IPS-18c (cell line): Measurements from ENCODE around the gene SLCO2A1.

Source experiments
- H3K4me3 ChIP-seq: 2 replicates; pipeline ENCODE4 v1.7.0; 2013; ENCODE audit warnings: low read depth, mild to moderate bottlenecking, low read length, moderate library complexity; ENCODE audit not compliant: insufficient read depth
- H3K9me3 ChIP-seq: one replicate; pipeline ENCODE4 v1.6.1; 2013; ENCODE audit warnings: mild to moderate bottlenecking, low read length, moderate library complexity; ENCODE audit not compliant: control insufficient read depth, insufficient read depth

Gene SLCO2A1

DNA sequence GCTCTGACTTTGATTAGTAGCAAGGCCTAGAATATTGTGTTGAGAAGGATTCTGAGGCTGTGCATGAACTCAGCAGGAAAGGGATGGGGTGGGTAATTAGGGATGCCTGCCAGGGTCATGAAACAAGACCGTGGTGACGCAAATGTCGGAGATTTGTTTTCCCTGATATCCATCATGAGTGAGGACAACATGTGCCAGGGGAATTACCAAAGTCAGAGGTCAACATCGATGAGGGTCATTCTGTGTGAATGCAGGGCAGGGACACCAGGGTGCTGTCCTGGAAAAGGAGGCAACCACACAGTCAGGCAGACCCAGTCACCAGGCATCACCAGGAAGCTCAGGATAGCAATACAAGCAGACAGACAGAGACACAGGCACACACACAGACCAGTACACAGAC, 52.2 kb downstream of the SLCO2A1 start:
- H3K4me3 ChIP-seq: no peak overlapping the region

DNA sequence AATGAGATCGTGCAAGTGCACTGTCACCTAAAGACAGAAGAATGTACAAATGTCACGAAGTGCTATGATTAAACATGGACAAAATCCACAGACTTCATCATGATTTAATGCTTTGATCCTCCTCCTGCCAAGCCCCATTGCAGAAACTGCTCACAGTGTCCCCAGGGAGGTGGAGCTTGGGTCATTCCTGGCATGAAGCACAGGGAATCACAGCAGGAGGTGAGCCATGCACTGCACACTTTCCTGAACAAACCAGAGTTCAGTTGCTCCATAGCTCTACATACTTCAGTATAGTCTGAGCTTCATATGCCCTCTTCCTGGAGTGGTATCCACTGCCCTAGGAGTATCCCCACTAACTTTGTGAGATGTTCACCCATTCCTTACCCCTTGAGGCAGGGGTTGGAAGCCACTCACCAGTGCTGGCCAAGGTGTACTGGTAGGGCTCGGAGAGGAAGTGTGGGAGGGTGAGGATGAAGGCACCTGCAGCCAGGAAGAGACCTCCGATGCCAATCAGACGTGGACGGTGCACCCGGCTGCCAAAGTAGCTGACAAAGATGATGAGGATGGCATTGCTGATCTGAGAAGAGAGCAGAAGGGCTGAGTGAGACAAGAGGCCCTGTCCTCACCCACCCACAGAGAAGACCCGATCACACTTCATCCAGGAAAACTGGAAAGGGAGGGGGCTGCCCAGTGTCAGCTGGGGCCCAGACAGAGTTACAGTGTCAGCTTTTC, 56.3 kb downstream of the SLCO2A1 start:
- Histone ChIP-seq H3K9me3 (no peaks in the 10 kb centered on the region), H3K4me3 (no peak overlapping the region)

More for the DNA sequence above, 52.2 kb downstream of the SLCO2A1 start:
- no peaks in the 10 kb centered on the region for H3K9me3 ChIP-seq

DNA sequence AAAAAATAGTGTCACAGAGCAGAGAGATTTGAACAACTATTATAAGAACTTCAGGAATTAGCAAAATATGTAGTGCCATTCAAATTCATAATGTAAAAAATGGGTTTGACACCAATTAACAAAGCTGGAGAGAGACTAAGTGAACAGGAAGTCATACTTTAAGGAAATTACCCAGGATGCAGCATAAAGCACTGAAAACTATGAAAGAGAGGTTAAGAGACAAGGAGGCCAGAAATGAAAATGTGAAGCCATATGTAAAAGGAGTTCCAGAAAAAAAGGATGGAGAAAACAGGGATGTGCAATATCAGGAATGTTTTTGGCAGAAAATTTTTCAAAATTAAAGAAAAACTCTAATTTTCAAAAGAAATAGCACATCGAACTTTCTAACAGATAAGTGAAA, 57.6 kb downstream of the SLCO2A1 start:
- Histone ChIP-seq H3K4me3 (no peak overlapping the region), H3K9me3 (no peaks in the 10 kb centered on the region)

DNA sequence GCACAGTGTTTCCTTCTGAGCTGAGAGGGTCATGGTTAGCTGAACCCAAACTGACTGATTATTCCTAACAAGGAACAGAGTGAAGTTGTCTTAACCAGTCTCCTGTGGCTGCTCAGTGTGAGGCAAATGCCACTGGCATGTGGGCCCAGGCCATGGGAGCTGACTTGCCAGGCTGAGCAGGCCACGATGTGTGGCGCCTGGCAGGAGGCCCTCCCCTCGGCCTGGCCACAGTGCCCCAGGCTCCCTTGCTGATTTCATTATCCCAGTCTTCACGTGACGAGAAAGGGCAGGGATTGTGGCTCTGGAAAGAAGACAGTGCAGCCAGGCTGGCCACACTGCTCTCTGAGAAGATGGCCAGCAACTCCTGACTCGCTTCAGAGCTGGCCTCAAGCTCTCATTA, 58.8 kb downstream of the SLCO2A1 start:
- no peak overlapping the region for H3K4me3 ChIP-seq
- H3K9me3 ChIP-seq: no peaks in the 10 kb centered on the region

DNA sequence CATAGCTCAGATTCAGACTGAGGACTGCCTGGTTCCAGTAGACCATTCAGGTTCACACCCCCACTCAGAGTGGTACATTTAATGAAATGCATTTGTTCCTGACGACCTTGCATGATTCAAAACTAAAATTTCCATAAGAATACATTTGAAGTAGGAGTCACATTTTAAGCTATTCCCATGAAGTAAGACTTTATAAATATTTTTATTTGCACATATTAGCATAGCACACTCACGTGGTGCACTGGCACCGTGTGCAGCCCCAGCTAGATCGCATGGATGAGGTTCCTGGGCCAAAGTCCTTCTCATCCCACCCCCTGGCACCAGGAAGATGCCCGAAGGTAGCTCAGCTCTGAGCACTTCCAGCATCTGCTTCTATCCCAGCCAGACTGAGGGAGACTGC, 59.4 kb downstream of the SLCO2A1 start:
- Histone ChIP-seq H3K4me3 (no peak overlapping the region), H3K9me3 (no peaks in the 10 kb centered on the region)

DNA sequence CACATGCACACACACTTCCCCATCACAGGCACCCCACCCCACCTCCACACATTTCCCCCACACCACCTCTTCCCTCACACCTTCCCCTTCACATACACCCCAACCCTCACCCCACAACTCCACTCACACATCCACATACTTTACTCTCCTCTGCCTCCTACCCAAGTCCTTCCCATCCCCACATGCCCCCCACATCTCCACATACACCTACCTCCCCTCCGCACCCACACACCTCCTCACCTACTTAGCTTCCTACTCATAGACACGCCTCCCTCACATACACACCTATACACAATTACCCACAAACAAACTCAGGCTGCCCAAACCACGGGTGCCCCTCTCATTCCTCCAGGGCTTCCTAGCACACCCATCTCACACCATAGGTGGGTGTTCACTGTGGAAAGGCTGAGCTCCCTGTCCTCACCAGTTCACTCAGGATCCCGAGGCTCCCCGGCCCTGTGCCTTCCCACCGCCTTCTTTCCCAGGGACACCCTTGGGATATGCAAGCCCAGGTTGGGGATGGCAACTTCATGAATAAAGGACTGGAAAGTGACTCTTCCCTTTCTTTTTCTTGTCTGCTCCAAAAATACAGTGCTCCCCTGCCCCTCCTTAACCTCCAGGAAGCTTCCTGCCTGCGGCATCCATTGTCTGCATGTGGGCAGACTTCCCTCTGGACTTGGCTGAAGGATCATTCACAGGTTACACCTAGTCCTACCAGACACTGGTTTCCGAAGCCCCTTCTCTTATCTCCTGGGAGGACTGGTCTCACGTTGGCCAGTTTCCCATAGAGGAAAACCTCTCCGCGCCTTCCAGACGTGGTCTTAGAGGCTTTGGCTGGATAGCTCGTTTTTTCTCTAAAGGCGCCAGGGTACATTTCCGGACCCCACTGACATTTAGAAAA, 61.5 kb downstream of the SLCO2A1 start:
- no peak overlapping the region for H3K4me3 ChIP-seq

DNA sequence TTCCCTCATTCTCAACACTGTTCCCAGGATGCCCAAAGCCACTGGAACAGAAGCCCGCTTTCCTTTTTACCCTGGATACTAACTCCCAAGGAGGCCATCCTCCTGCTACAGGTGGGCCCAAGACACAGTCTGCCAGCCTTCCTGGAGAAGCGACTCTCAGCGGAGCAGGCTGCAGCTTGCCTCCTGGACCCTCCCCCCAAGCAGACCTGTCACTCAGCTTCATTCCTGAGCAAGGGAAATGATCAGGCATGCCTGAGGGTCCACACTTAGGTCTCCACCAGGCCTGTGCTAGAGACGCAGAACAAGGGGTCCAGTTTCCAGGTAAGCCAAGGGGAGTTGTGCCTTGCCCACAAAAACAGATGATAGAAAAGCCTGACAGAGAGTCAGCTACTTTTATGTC, 62.8 kb downstream of the SLCO2A1 start:
- Histone ChIP-seq H3K4me3 (no peak overlapping the region), H3K9me3 (no peaks in the 10 kb centered on the region)

More for the DNA sequence above, 61.5 kb downstream of the SLCO2A1 start:
- no peaks in the 10 kb centered on the region for H3K9me3 ChIP-seq

DNA sequence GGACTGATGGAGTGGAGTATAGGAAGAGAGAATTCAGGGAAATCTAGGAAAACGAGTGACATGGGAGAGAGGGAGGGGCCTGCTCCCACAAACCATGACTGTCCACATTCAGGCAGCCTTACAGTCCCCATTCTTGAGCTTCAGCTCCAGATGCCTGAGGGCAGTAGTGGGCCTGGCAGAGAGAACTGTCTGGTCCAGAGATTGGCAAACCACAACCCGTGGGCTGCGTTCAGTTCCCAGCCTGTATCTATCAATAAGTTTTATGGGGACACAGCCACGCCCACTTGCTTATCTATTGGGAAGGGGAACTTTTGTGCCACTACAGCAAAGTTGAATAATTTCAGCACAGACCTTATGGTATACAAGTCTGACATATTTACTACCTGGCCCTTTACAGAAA, 63.8 kb downstream of the SLCO2A1 start:
- H3K4me3 ChIP-seq: no peak overlapping the region
- H3K9me3 ChIP-seq: no peaks in the 10 kb centered on the region

DNA sequence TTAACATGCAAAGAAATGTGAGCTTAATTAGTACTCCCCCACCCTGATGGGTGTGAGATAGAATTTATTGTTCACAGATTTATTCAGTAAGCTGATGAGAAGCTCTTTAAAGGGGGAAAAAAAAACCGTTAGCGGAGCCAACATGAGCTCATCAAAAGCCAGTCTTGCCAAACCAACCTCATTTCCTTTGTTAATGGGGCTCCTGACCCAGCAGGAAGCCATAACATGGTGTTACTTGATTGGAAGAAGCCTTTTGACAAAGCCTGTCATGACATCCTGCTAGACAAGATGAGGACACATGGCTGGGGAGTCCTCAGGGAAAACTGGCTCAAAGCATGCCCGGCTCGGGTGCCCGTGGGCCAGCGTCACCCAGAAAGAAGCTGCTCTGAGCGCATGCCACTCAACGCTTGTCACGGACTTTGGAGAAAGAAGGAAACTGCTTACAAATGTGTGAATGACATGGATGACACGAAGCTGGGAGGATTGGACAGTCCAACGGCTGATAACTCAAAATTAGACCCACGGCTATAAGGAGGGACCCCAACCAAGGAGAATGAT, 64.6 kb downstream of the SLCO2A1 start:
- no peaks in the 10 kb centered on the region for H3K9me3 ChIP-seq
- no peak overlapping the region for H3K4me3 ChIP-seq

DNA sequence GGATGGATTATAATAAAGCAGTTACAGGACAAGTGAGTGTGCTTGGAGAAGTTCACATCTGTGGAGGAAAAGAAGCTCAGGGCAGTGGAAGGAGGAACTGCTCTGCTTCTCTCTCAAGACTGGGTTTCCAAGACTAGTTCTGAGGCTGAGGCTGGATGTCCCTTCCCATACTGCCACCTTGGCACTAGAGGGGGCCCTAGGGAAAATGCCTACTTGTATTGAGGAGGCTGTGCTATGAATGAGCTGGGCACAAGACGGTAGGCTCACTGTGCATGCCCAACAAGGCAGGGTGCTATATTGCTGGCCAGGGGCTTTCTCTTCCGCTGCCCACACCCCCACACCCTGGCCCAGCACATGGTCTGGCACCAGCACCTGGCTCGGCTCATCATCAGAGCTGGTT, 65.2 kb downstream of the SLCO2A1 start:
- Histone ChIP-seq H3K4me3 (no peak overlapping the region), H3K9me3 (no peaks in the 10 kb centered on the region)

DNA sequence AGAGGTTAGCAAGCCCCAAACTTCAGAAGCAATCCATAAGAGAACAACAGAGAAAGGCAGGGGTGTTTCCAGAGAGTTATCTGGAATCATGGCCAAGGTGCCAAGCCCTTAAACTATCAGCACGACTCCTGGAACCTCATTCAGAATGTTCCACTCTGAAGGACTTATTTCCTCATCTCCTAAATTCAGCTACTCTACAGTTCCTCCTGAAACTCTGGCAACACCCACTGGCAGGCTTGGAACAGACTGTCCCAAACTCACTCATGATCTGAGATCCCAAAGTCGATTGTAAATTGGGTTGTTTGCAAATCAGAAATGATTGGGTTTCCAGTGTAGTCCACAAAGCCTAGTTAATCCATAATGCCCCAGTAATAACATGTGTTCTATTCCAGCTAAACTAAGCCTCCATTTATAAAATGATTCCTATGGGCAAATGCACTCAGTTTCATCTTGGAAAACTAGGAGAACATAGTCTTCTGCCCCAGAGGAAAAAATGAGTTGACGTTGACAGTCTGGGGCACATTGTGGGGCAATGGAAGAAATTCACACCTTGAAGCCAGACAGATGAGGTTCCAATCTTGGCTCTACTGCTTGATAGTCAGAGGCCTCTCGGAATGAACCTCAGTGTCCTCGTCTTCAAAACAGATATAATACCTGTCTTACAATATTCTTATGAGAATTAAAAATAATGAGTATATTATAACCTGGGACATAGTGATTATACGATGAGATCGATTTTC, 65.9 kb downstream of the SLCO2A1 start:
- no peak overlapping the region for H3K4me3 ChIP-seq

DNA sequence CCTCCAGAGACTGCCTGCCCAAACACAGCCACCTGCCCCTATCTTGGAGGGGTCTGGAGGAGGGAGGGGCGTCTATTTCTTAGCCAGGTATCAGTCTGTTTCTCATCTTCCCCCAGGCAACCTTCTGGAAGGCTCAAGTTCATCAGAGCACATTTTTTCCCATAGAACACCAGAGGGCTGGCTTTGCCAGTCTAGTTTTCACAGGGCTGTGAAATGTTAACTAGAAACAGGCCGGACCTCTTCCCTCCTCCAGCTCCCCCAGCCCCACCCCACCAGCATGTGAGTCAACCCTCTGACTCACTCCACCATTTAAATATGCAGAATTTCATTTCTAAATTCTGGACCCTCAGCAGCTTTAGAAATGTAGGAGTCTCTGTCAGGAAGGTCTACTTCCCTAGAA, 66.9 kb downstream of the SLCO2A1 start:
- no peaks in the 10 kb centered on the region for H3K9me3 ChIP-seq
- H3K4me3 ChIP-seq: no peak overlapping the region

More for the DNA sequence above, 65.9 kb downstream of the SLCO2A1 start:
- no peaks in the 10 kb centered on the region for H3K9me3 ChIP-seq

DNA sequence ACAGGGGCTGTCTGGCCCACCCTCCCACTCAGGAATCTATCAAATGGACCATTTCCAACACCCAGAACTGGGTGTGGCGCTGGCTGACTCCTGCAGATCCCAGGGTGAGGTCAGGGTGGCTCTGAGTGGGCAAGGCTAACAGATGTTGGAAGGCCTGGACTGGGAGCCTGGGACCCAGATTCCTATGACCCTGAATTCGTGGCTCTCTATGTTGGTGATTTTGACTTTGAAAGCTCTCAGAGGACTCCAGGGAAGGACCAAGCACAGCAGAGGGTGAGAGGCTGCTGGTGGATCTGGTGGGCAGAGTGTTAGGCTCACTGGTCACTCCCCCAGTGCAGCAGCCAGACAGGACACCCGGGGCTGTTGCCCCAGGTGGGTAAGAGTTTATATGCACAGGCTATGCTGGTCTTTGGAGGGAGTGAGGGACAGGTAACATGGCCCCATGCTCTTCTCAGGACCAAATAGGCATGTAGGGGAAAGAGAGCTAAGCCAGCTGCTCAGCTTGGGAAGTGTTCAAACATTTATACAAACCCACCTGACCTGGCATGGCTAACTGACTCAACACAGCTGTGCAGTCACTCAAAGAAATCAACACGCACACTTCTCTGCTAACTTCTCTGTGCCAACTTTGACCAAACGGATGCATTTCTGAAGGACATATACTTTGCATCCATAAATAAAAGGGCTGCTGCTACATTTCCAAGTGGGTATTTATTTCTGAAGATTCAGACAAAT, 71.5 kb downstream of the SLCO2A1 start:
- no peak overlapping the region for H3K4me3 ChIP-seq
- H3K9me3 ChIP-seq: no peaks in the 10 kb centered on the region

DNA sequence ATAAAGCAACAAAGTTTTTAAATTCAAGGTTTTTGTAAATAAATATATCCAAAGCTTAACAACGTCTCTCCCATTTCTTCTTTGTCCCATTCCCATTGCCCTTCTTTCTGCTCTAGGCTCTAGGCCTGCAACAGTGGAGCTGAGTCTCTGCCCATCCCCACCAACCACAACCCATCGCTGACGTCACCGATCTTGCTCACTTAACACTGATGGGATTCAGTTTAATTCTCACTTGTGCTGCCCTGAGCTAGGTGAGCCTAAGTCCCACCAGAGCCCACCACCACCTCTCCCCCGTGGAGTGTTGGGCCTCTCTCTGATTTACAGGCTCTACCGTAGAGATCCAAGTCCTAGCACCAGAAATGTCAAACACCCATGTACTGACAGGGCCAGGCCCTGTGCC, 72.7 kb downstream of the SLCO2A1 start:
- Histone ChIP-seq H3K9me3 (no peaks in the 10 kb centered on the region), H3K4me3 (no peak overlapping the region)

DNA sequence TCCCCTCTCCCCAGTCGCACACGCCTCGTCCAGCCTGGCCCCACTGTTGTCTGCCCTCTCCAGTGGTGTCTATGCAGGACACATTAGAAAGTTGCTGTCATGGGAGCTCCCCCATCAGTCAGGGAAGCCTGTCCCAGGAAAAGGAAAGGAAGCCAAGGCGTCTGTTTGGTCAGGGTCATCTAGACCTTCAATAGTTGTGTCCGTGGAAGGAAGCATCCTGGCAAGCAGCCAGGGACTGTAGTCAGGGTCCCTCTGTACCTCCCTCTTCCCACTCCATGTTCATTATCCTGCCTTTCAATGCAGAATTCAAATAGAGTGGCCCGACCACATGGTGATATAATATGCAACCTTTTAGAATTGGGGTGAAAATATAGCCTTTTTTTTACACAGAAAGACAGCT, 73.4 kb downstream of the SLCO2A1 start:
- no peak overlapping the region for H3K4me3 ChIP-seq
- H3K9me3 ChIP-seq: no peaks in the 10 kb centered on the region

DNA sequence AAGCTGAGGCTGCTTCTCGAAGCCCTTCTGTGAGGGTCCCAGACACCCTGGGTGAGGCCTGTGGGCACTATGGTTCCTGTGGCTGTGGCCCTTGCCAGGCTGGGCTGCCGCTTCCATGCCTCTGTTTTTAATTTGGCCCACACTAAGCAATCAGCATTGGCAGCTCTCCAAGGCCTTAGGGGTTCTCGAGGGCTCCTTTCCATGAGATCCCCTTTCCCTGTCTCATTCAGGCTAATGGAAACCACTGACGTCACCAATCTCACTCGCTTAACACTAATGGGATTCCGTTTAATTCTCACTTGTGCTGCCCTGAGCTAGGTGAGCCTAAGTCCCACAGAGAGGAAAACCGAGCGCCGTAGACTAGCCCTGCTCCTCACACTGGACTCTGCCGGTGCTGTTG, 73.8 kb downstream of the SLCO2A1 start:
- H3K4me3 ChIP-seq: no peak overlapping the region

More for the DNA sequence above, 73.8 kb downstream of the SLCO2A1 start:
- no peaks in the 10 kb centered on the region for H3K9me3 ChIP-seq
